Glomerular visceral epithelial cell (primary cell): ENCODE results near the gene RTN3.
"Not testable (repeated sequence)": the region's sequence is repeated elsewhere in the genome, so short reads cannot be mapped to it uniquely, and the experiment has no call there.

Source experiments
- DNase-seq: peaks from one replicate; pipeline ENCODE4 v3.0.0-alpha.2; 2016; ENCODE audit errors: extremely low spot score

RTN3 gene

DNA sequence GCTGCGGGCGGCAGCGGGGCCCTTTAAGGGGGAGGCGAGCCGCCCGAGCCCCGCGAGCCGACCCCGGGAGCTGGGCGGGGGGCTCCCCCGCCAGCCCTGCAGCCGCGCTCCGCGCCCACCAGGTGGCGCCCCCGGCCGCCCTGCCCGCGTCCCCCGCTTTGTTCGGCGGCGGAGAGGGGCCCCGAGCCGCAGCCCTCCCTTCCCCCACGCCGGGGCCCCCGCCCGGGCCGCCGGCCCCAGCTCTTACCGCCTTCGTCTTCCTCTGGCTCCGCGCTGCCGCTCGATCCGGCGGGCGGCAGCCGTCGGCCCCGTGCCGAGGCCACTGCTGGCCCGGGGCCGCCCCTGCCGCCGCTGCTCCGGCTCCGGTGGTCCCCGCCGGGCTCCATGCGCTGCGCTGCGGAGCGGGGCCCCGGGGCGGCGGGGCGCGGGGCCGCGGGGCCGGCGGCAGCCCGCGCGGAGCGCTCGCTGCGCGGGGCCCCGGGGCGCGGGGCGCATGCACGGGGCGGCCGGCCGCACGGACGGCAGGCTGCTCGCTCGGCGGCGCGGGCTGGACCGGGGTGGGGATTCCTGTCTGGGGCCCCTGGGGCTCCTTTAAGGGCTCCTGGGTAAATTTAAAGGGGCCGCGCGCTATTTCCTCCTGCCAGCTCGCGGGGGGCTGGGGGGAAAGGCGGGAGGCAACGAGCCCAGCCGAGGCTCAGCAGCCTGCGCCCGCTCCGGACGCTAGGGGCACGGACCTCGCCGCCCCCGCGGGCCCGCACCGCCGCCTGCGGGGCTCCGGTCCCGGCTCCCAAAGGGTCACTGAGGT is 87.1 kb downstream of the RTN3 start, which contains the start of gene ZFTA:
Gene ZFTA, minus strand, starts transcription at position 539 of the 805 bp plus-strand sequence. Its CDS starts 153 bp downstream, at position 386.
- peak; percentile 58 for DNase-seq

DNA sequence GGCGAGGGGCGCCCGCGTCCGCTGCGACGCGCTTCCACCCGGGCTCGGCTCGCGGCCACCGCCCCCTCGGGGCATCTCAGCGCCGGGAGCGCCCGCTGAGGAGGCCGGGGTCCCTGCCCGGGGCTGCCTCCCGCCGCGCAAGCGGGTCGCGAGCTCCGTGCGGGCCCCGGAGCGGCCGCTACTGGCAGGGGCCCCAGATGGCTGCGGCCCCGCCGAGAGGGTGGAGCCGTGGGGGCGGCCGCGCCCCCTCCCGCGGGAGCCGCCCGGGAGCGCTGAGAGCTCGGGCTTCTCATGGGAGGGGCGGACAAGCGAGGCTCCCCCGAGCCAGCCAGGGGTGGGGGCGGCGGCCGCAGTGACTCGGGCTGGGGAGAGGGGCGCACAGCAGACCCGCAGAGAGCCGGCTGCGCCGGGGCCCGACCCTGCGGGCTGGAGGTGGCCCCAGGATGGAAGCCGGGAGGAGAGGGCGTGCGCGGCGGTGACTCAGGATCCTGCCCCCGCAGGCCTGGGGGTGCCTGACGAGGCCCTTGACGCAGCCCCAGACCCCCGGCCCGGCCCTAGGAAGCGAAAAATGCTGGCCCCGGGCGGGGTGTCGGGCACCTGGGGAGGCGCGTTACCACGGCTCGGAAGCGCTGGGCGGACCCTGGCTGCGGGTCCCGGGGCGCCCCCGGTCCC is 87.9 kb downstream of the RTN3 start:
- DNase-seq, result peak; percentile 36

DNA sequence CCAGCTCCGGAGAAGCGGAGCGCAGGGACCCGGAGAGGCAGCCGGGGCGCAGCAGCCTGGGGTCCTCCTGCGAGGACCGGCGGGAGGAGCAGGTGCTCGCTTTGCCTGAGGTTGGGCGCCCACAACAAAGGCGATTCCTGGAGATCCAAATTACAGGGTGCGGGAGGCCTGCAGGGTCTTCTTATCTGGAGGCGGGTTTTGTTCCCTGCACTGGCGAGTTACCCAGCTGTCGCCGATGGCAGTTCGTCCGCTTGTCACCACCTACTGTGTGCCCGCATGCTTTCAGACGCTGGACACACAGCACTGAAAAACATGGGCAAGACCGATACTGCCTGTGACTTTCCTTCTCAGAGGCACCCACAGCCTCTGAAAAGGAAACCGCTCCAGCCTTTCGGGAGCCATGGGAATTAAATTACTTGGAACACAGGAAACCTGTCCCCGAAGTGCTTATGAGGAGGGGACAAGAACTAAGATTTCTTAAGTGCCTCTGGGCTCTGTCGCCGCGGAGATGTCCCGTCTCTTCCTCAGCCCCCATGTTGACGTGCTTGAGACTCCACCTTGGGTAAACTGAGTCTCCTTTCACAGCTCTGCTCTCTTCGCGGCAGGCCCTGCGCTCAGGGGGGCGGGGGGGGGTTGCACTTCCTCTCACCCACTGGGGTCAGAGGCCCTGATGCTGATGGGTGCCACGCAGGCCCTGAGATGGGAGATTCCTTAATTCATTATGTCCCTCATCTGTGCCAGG is 88.6 kb downstream of the RTN3 start:
- no peak for DNase-seq

DNA sequence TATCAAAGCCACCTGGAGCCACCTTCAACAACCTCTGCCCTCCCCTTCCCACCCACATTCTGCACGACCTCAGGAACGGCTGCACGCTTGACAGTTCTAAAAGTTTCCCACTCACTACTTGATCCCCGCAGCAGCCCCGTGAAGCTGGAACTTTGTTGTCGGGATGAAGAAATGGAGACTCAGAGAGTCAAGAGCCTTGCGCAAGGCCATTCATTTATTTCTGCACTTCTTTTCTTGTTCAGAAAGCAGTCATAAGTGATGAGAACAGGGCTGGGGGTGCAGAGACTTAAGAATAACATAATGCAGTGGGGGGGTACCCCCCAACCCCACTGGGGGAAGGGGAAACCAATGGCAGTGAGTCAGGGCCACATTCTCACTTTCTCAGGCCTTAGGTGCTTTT is 89.5 kb downstream of the RTN3 start:
- no peak for DNase-seq

DNA sequence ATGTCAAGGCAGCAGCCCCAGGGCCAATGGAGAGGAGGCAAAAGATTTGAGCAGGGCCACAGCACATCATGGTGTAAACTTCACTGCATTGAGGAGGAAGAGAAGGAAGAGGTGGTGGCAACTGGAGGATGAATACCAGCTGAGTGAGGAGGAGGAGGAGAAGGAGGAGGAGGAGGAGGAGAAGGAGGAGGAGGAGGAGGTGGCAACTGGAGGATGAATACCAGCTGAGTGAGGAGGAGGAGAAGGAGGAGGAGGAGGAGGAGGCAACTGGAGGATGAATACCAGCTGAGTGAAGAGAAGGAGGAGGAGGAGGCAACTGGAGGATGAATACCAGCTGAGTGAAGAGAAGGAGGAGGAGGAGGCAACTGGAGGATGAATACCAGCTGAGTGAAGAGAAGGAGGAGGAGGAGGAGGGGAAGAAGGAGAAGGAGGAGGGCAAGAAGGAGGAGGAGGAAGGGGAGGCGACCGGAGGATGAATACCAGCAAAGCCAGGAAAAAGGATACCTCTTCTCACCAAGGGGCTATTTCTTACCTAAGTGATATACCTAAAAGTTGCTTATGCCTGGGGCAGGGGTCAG is 90.5 kb downstream of the RTN3 start:
- DNase-seq, result not testable (repeated sequence)

DNA sequence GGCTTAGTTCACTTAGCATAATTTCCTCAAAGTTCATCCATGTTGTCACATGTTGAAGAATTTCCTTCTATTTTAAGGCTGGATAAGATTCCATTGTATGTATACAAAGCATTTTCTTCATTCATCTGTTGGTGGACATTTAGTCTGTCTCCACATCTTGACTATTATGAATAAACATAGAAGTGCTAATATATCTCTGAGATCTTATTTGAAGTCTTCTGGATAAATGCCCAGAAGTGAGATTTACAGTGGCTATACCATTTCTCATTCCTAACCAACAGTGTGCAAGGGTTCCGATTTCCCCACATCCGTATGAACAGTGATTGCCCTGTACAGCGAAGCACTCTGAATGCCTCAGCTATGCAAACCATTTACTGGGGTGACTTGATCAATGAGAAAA is 93.9 kb downstream of the RTN3 start:
- no peak for DNase-seq

DNA sequence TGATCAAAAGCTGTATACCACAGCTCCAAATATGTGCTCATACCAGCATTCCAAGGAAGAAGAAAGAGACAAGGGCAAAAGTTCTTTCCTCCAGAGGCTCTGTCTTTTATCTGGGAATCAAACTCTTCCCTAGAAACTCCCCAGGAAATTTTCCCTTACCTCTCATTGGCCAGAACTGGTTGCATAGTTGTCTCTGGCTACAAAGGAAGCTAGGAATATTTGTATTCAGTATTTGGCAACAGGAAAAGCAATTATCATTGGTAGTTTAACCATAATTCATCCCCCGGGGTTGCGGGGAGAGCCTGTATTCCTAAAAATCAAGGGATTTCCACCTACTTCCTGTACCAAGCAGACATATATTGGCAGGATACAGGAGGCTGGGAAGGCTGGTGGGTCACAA is 97.7 kb downstream of the RTN3 start:
- no peak for DNase-seq

DNA sequence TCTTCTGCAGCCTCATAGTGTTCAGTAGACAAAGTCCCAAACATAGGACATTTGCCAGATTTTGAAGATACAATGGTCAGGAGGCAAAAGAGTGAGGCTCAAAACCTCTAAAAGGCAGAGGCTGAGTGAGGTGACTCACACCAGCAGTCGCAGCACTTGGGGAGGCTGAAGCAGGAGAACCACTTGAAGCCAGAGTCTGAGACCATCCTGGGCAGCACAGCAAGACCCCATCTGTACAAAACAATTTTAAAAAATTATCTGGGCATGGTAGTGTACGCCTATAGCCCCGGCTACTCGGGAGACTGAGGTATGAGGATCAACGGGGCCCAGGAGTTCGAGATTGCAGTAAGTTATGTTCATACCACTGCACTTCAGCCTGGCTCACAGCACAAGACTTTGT is 101.4 kb downstream of the RTN3 start:
- DNase-seq, result no peak

DNA sequence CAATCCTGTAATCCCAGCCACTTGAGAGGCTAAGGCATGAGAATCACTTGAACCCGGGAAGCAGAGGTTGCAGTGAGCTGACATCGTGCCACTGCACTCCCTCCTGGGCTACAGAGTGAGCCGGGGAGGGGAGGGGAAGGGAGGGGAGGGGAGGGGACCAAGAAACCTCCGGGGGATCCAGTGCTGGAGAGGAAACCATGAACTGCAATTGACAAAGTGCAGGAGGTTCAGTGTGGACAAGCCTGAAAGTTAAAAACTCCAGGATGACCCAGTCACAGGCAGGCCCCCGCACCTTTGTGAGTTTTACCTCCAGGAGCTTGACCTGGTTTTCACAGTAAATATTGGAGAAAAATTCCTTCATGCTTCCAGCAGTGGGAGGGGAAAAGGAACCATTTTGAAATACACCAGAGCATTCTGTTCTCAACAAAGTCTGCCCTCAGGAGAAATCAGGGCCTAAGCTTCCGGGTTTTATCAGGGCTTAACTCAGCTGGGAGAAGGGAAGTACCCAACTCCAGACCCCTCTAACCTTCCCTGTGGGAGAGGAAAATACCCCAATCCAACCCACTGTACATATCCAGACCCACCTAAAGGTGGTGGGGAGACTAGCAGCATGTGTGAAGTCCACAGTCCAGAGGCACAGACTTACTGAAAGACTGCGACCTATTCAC is 102.8 kb downstream of the RTN3 start:
- no peak for DNase-seq

DNA sequence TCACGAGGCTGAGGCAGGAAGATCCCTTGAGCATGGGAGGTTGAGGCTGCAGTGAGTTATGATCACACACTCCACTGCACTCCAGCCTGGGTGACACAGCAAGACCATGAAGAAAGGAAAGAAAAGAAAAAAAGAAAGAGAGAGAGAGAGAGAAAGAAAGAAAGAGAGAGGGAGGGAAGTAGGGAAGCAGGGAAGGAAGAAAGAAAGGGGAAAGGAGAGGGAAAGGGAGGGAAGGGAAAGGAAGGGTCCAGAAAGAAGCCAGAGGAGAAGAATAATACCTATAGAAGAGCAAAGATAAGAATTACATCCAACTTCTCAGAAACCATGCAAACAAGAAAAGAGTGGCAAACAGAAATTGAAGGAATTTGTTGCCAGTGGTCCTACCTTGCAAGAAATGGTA is 104.5 kb downstream of the RTN3 start:
- DNase-seq, result no peak

DNA sequence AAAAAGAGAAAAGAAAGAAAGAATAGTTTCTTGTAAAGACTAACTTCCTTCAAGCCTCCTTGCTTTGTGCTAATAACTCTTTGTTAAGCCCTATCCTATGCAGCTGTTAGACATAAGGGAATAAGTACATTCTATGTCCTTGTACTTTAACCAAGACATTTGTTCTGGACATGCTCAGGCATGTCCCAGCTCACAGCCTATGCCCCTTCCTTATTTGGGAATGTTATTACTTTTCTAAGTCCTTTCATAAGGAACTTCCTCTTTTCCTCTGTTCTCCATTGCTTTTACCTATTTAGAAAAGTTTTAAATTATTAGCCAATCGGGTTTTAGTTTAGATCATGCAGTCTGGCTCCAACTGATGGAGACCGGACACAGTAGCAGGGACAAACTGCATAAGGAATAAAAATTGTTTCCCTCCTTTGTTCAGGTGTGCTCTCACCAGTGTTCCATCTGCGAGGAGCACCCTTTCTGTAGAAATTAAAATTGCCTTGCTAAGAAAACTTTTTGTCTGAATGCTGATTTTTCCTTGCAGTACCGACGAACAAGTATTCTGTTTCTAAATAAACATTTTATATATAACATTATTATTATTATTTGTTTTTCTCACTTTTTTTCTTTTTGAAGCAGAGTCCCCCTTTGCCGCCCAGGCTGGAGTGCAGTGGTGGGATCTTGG is 110.3 kb downstream of the RTN3 start:
- no peak for DNase-seq

DNA sequence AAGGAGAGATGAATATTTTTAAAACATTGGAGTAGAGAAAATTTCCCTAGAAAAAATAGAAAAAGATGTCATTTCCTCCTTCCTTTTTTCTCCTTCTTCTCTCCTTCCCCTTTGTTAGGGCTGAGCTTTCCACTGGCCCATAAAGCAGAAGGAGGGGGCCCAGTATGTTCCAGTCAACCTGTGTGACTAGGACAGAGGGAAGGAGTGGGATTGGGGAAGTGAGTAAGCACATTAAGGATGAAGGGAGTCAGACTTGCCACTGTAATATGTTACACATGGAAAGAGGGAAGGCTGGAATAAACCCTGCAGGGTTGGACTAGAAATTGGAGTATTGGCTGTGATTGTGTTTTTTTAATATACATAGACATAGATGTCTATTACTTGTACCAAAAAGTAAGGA is 111.9 kb downstream of the RTN3 start:
- no peak for DNase-seq

DNA sequence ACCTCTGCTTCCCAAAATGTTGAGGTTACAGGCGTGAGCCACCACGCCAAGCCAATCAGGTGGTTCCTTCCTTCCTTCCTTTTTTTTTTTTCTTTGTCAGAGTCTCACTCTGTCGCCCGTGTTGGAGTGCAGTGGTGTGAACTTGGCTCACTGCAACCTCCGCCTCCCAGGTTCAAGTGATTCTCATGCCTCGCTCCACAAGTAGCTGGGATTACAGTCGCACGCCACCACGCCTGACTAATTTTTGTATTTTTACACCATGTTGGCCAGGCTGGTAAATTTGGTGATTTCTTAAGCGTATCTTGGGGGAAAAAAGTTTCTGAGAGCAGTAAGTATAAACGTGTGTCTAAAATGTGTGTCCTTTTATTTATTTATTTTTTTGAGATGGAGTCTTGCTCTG is 113.8 kb downstream of the RTN3 start:
- no peak for DNase-seq

DNA sequence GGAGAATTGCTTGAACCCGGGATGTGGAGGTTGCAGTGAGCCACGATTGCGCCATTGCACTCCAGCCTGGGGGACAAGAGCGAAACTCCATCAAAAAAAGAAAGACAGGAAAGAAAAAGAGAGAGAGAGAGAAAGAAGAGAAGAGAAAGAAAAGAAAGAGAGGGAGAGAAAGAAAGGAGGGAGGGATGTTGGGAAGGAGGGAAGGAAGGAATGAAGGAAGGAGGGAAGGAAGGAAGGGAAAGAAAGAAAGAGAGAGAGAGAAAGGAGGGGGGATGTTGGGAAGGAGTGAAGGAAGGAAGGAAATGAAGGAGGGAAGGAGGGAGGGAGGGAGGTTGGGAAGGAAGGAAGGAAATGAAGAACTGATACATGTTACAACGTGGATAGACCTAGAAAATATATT is 119.6 kb downstream of the RTN3 start:
- DNase-seq, result no peak

DNA sequence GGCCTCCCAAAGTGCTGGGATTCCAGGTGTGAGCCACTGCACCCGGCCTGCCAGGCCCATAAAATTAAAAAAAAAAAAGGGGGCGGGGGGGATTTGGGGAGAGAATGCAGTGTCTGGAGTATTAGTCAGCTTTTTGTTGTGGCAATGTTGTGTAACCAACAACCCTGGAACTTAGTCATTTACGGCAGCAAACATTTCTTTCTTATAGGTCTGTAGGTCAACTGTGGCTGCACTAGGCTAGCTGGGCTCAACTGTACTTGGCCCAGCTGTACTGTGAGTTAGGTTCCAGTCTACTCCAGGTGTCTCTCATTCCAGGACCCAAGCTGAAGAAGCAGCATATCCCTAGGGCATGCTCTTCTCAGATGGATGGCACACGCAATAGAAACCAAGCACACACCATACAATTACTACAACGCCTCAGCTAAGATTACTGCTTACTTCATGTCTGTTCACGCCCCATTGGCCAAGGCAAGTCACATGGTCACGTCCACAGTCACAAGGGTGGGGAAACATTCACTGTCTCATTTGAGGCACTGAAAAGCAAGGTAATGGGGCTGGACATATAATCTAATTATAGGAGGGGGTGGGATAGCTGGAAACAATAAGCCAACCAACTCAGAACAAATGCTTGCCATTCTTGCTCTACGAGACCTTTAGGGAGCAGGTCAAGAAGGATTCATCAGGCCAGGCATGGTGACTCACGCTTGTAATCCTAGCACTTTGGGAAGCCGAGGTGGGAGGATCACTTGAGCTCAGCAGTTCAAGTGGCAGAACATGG is 121.5 kb downstream of the RTN3 start:
- peak; percentile 44 for DNase-seq

DNA sequence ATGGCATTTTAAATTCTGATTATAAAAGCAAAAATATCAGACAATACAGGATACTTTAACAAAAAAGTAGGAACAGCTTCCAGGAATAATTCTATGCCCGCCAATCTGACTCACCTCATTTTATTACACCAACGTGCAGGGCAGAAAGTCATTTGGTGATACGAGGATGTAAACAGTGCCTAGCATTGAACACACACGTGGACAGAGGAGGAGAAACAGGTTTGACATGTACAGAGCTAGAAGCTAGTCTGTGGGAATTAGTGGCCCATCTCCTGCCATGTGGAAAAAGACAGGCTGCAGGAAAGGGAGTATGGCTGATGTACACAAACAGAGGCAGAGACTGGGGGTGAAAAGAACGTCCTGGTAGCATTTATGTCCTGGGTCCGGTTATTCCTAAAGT is 123.0 kb downstream of the RTN3 start:
- no peak for DNase-seq

DNA sequence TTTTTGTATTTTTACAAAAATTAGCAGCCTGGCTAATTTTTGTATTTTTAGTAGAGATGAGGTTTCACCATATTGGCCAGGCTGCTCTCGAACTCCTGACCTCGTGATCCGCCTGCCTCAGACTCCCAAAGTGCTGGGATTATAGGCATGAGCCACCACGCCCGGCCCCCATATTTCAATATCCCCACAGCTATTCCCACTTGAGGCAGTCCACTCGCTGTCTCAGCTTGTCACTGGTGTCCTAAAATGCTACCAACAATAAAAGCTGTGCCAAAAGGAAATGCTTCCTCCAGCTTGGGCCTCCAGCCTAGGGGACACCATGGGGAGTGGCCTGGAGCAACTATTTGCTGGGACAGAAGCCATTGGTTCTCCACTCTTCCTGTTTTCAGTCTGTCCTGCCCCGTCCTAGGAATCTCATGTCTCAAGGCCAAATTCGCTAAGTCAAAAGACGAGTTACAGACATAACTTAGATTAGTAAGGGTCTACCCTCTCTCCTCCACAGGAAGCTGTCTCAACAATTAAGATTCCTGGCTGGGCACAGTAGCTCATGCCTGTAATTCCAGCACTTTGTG is 124.6 kb downstream of the RTN3 start:
- no peak for DNase-seq
